GDM1 (cell line): ENCODE measurements around the gene ETV3.
"Not testable (repeated sequence)": the region's sequence is repeated elsewhere in the genome, so short reads cannot be mapped to it uniquely, and the experiment has no call there.

ENCODE experiments used
- DNase-seq: peaks from one replicate; lab custom pipeline; 2025; lab: John Stamatoyannopoulos, UW

The ETV3 gene

GRCh38 chr1:157111396-157112165 lies 26.6 kb downstream of the ETV3 start:
- DNase-seq = no peak

- DNase-seq = no peak
Observed at GRCh38 chr1:157110686-157111085, 27.5 kb downstream of the ETV3 start.

- DNase-seq = no peak
Observed at GRCh38 chr1:157110003-157110402, 28.2 kb downstream of the ETV3 start.

GRCh38 chr1:157108448-157108847 lies 29.7 kb downstream of the ETV3 start:
- DNase-seq = no peak

GRCh38 chr1:157107702-157108101 lies 30.5 kb downstream of the ETV3 start:
- DNase-seq = no peak

GRCh38 chr1:157106813-157107189 lies 31.4 kb downstream of the ETV3 start:
- no peak for DNase-seq

GRCh38 chr1:157105988-157106812 lies 32.0 kb downstream of the ETV3 start:
- DNase-seq = peak; percentile 8

GRCh38 chr1:157105298-157105987 lies 32.8 kb downstream of the ETV3 start:
- no peak for DNase-seq

- no peak for DNase-seq
Observed at GRCh38 chr1:157104598-157105293, 33.4 kb downstream of the ETV3 start.

GRCh38 chr1:157103268-157103667 lies 34.9 kb downstream of the ETV3 start:
- DNase-seq = no peak

GRCh38 chr1:157101149-157101548 lies 37.0 kb downstream of the ETV3 start:
- DNase-seq = no peak

- DNase-seq = no peak
Observed at GRCh38 chr1:157099633-157100009, 38.6 kb downstream of the ETV3 start, which contains the start of gene ETV3L. TSS of gene ETV3L (minus strand) at chr1:157099808. CDS start at chr1:157099523, 285 bp downstream.

- not testable (repeated sequence) for DNase-seq
Observed at GRCh38 chr1:157098987-157099632, 39.1 kb downstream of the ETV3 start.

GRCh38 chr1:157098519-157098918 lies 39.7 kb downstream of the ETV3 start:
- DNase-seq = no peak

- no peak for DNase-seq
Observed at GRCh38 chr1:157097692-157098091, 40.5 kb downstream of the ETV3 start.

GRCh38 chr1:157096881-157097280 lies 41.3 kb downstream of the ETV3 start:
- no peak for DNase-seq

GRCh38 chr1:157095551-157095950 lies 42.6 kb downstream of the ETV3 start:
- DNase-seq = no peak

- no peak for DNase-seq
Observed at GRCh38 chr1:157095091-157095490, 43.1 kb downstream of the ETV3 start.

- no peak for DNase-seq
Observed at GRCh38 chr1:157092831-157093230, 45.4 kb downstream of the ETV3 start.

- DNase-seq = no peak
Observed at GRCh38 chr1:157091668-157092273, 46.4 kb downstream of the ETV3 start.

GRCh38 chr1:157091186-157091585 lies 47.0 kb downstream of the ETV3 start:
- no peak for DNase-seq
